Neural cell (in vitro differentiated cells): ENCODE data around the gene SLC16A1. TPM values are rescaled to one million over a fixed set of nuclear protein-coding genes. Genes with fewer than 3 reads are reported as not detected.

Source experiments
- H2AFZ ChIP-seq: fragments of 200-600, 300-800 bp; sonication (generic), shearing (Covaris generic); 2 replicates; pipeline ENCODE4 v1.6.0; 2014; ENCODE audit warnings: low read depth, mild to moderate bottlenecking, antibody characterized with exemption, low read length, moderate library complexity
- H3F3A ChIP-seq: fragments of 200-600 bp; shearing (Covaris generic); 2 replicates; pipeline ENCODE4 v1.6.1; 2016; ENCODE audit warnings: mild to moderate bottlenecking, moderate library complexity, mixed read lengths, antibody characterized with exemption, low read length; ENCODE audit not compliant: insufficient read depth, poor library complexity, severe bottlenecking
- H3K27ac ChIP-seq: fragments of 200-600, 300-800 bp; sonication (generic), shearing (Covaris generic); 2 replicates; pipeline ENCODE4 v1.5.1; 2014; ENCODE audit warnings: mild to moderate bottlenecking, low read length, moderate library complexity
- H3K27me3 ChIP-seq: fragments of 300-800, 200-600 bp; sonication (generic), shearing (Covaris generic); 2 replicates; pipeline ENCODE4 v1.6.0; 2014; ENCODE audit warnings: mild to moderate bottlenecking, low read depth, low read length, moderate library complexity; ENCODE audit not compliant: insufficient read depth
- H3K36me3 ChIP-seq: fragments of 300-800, 200-600 bp; sonication (generic), shearing (Covaris generic); 2 replicates; pipeline ENCODE4 v1.5.1; 2014; ENCODE audit warnings: mild to moderate bottlenecking, antibody characterized with exemption, low read length, moderate library complexity; ENCODE audit not compliant: insufficient read depth
- H3K4me2 ChIP-seq: fragments of 300-800, 200-600 bp; sonication (generic), shearing (Covaris generic); 2 replicates; pipeline ENCODE4 v1.6.0; 2014; ENCODE audit warnings: mild to moderate bottlenecking, low read length
- H3K4me3 ChIP-seq: fragments of 300-800, 200-600 bp; sonication (generic), shearing (Covaris generic); 2 replicates; pipeline ENCODE4 v1.5.1; 2014; ENCODE audit warnings: mild to moderate bottlenecking, low read length, moderate library complexity
- H3K79me2 ChIP-seq: fragments of 200-600 bp; shearing (Covaris generic); replicated peaks from 2 replicates; pipeline ENCODE4 v1.6.0; 2014; ENCODE audit warnings: mild to moderate bottlenecking, low read length, moderate library complexity; ENCODE audit not compliant: insufficient read depth
- H3K9ac ChIP-seq: fragments of 300-800, 200-600 bp; sonication (generic), shearing (Covaris generic); 2 replicates; pipeline ENCODE4 v1.6.1; 2016; ENCODE audit warnings: mild to moderate bottlenecking, low read length, mixed read lengths
- H3K9me2 ChIP-seq: fragments of 200-600 bp; shearing (Covaris generic); 2 replicates; pipeline ENCODE4 v1.6.1; 2016; ENCODE audit warnings: mild to moderate bottlenecking, low read length, mixed read lengths; ENCODE audit not compliant: insufficient read depth
- H3K9me3 ChIP-seq: fragments of 200-600, 300-800 bp; sonication (generic), shearing (Covaris generic); 2 replicates; pipeline ENCODE4 v1.6.1; 2016; ENCODE audit warnings: mild to moderate bottlenecking, mixed run types, low read length, moderate library complexity, mixed read lengths
- H4K20me1 ChIP-seq: fragments of 200-600 bp; shearing (Covaris generic); 2 replicates; pipeline ENCODE4 v1.6.1; 2016; ENCODE audit warnings: mild to moderate bottlenecking, mixed run types; ENCODE audit not compliant: insufficient read depth
- CTCF ChIP-seq: fragments of 450-650 bp; IDR thresholded peaks from 2 replicates; pipeline ENCODE4 v1.5.1; 2014; ENCODE audit warnings: antibody characterized with exemption, mild to moderate bottlenecking, moderate library complexity; ENCODE audit not compliant: poor library complexity, severe bottlenecking
- EP300 ChIP-seq: fragments of 450-650 bp; conservative IDR thresholded peaks from 2 replicates; pipeline ENCODE4 v1.6.1; 2014; ENCODE audit warnings: antibody characterized with exemption, mild to moderate bottlenecking, moderate library complexity; ENCODE audit not compliant: poor library complexity, severe bottlenecking
- EZH2 ChIP-seq: fragments of 200-600, 300-800 bp; shearing (Covaris generic), sonication (generic); IDR thresholded peaks from 2 replicates; pipeline ENCODE4 v1.6.1; 2014; ENCODE audit warnings: antibody characterized with exemption, low read length, borderline replicate concordance, mild to moderate bottlenecking; ENCODE audit not compliant: insufficient read depth, poor library complexity, severe bottlenecking
- MXI1 ChIP-seq: fragments of 450-650 bp; conservative IDR thresholded peaks from 2 replicates; pipeline ENCODE4 v1.6.1; 2014; ENCODE audit warnings: antibody characterized with exemption, mild to moderate bottlenecking; ENCODE audit not compliant: poor library complexity, severe bottlenecking
- POLR2AphosphoS5 ChIP-seq: IDR thresholded peaks from 2 replicates; pipeline ENCODE4 v1.6.1; 2012
- RAD21 ChIP-seq: fragments of 450-650 bp; conservative IDR thresholded peaks from 2 replicates; pipeline ENCODE4 v1.6.1; 2014; ENCODE audit warnings: antibody characterized with exemption, mild to moderate bottlenecking, moderate library complexity
- REST ChIP-seq: IDR thresholded peaks from 2 replicates; pipeline ENCODE4 v1.6.1; 2012; ENCODE audit warnings: borderline replicate concordance
- SMC3 ChIP-seq: fragments of 450-650 bp; conservative IDR thresholded peaks from 2 replicates; pipeline ENCODE4 v1.6.1; 2014; ENCODE audit warnings: antibody characterized with exemption, mild to moderate bottlenecking, moderate library complexity; ENCODE audit not compliant: poor library complexity
- TAF1 ChIP-seq: IDR thresholded peaks from 2 replicates; pipeline ENCODE4 v1.6.1; 2012; ENCODE audit warnings: low read depth
- polyA plus RNA-seq: library from polyadenylated mRNA; depleted of rRNA; stranded (reverse); fragments of >200 nt; gene quantifications from 2 replicates; pipeline ENCODE4 v1.2.3, GENCODE V29; 2014

Gene SLC16A1
- polyA plus RNA-seq, 1 donor from 2014 or later: 18.6 TPM

- Histone ChIP-seq H3K9me3 (no peaks in the 10 kb centered on the region), H2AFZ (peak overlapping the region; percentile 68), H3K4me2 (peak overlapping the region; percentile 77), H3K4me3 (peak overlapping the region; percentile 91), H3K9ac (peak overlapping the region; percentile 78), H3K36me3 (no peaks in the 10 kb centered on the region), H3K79me2 (peaks cover 28% of the 10 kb centered on the region), H3K27ac (peak overlapping the region; percentile 65), H4K20me1 (no peaks in the 10 kb centered on the region), H3K27me3 (no peaks in the 10 kb centered on the region), H3F3A (no peaks in the 10 kb centered on the region), H3K9me2 (no peaks in the 10 kb centered on the region)
- TF ChIP-seq SMC3 (no peak), TAF1 (no peak), EP300 (no peak), REST (no peak), POLR2AphosphoS5 (no peak), CTCF (peak; percentile 27), RAD21 (peak; percentile 5), EZH2 (no peak), MXI1 (peak; percentile 43)
Measured at GRCh38 chr1:112956544-112957132, 642 bp upstream of the SLC16A1 start.

- Histone ChIP-seq H3K4me3 (peak overlapping the region; percentile 91), H3K79me2 (peaks cover 41% of the 10 kb centered on the region), H3K9me2 (no peaks in the 10 kb centered on the region), H3K27ac (no peak overlapping the region), H3K4me2 (peak overlapping the region; percentile 83), H3K36me3 (no peaks in the 10 kb centered on the region), H3K9ac (peak overlapping the region; percentile 78), H3K27me3 (no peaks in the 10 kb centered on the region), H3K9me3 (no peaks in the 10 kb centered on the region), H3F3A (no peaks in the 10 kb centered on the region), H4K20me1 (no peaks in the 10 kb centered on the region), H2AFZ (peak overlapping the region; percentile 78)
- TF ChIP-seq POLR2AphosphoS5: no peak
- TF ChIP-seq MXI1: no peak
- no peak for TF ChIP-seq REST
- TF ChIP-seq EZH2: no peak
- no peak for TF ChIP-seq RAD21
- TF ChIP-seq SMC3: no peak
- TF ChIP-seq CTCF: no peak
- no peak for TF ChIP-seq EP300
- no peak for TF ChIP-seq TAF1
Measured at GRCh38 chr1:112954945-112955772, 837 bp downstream of the SLC16A1 start.
